ENCODE measurements around the gene ARID1B.

DNA sequence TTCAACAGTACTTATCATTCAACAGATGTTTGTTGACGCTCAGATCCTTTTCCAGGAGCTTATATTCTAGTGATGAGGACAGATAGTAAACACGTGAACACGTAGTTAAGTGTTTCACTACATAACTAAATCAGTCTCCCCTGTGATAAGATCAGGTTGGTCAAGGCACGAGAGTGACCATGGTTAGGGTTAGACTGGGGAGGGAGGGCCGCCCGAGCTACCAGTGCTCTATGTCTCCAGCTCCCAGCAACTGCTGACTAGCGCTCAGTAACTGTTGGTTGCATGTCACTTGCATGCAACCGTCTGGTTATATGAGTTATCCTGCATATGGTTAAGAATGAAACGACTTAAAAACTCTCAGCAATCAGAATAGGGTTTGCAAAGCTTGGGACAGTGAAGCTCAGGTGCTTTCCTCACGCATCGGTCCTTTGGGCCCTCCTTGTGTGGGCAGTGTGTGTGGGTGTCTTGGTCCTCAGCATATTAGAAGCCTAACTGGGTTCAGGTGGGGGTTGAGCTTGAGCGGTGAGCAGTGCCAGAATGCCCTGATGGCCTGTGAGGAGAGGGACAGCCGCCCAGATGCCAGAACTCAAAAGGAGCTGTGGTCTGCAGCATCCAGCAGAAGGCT, 120.8 kb downstream of the ARID1B start:
- TF ChIP-seq ZBTB33 (IDR thresholded peaks at IDR 0.05; ENCODE audit: extremely low read depth, insufficient replicate concordance, low read length) (no peak), CTCF (IDR thresholded peaks at IDR 0.05 in 2 of 3, conservative IDR thresholded peaks at IDR 0.05 in 1 of 3; ENCODE audit: borderline replicate concordance in 1 of 3, insufficient read depth in 1 of 3, low read depth in 2 of 3, low read length in 2 of 3) (no peak)
